ENCODE data around the gene ZDBF2. TPM values are rescaled to one million over a fixed set of nuclear protein-coding genes. Genes with fewer than 3 reads are reported as not detected.

Gene ZDBF2
- total and polyA plus RNA-seq, 9 of the 15 experiments (the other 6 are each of a cell fraction or from before 2014, with no cell fraction given), result 0.01 to 0.04 (median 0.03) TPM; not detected in 3

GRCh38 chr2:206230060-206230762, 44.3 kb upstream of the ZDBF2 start:
- no peaks in the 10 kb centered on the region; the same call in 1 of the 2 replicates for H3K9me3 ChIP-seq (replicated peaks; ENCODE audit: control insufficient read depth, insufficient read depth, low read depth, low read length)
- ATAC-seq, result no peak
- in situ Hi-C loops (cut with MboI), result no loop called here
- H2AFZ ChIP-seq (ENCODE audit: low read depth, low read length), result no peak overlapping the region
- no peaks in the 10 kb centered on the region for H3K79me2 ChIP-seq (ENCODE audit: control insufficient read depth, insufficient read depth, low read length)
- no peaks in the 10 kb centered on the region for H3K9me1 ChIP-seq (ENCODE audit: control insufficient read depth, insufficient read depth, low read length)
- no peaks in the 10 kb centered on the region for H3K36me3 ChIP-seq (ENCODE audit: control insufficient read depth, insufficient read depth, low read length)
- 0% methylated on average over 2 of the region's 2 CpGs for WGBS (ENCODE audit: insufficient coverage, low coverage, missing lambda C conversion rate)
- TF ChIP-seq MAFF (IDR thresholded peaks at IDR 0.05; ENCODE audit: low read length) (peak; percentile 8; the same call in 1 of the 2 replicates), ZNF316 (IDR thresholded peaks at IDR 0.05) (peak; percentile 44; the same call in 1 of the 2 replicates)
- TF ChIP-seq, protein P1, sequence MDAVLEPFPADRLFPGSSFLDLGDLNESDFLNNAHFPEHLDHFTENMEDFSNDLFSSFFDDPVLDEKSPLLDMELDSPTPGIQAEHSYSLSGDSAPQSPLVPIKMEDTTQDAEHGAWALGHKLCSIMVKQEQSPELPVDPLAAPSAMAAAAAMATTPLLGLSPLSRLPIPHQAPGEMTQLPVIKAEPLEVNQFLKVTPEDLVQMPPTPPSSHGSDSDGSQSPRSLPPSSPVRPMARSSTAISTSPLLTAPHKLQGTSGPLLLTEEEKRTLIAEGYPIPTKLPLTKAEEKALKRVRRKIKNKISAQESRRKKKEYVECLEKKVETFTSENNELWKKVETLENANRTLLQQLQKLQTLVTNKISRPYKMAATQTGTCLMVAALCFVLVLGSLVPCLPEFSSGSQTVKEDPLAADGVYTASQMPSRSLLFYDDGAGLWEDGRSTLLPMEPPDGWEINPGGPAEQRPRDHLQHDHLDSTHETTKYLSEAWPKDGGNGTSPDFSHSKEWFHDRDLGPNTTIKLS (IDR thresholded peaks at IDR 0.05; ENCODE audit: borderline replicate concordance, low read depth), result no peak
- H3K4me2 ChIP-seq (ENCODE audit: insufficient read depth, low read length), result no peak overlapping the region
- FAIRE-seq, result no peak
- no peak for DNase-seq (ENCODE audit: extremely low read depth in 1 of 4, low spot score in 3 of 4)
- POLR2A ChIA-PET, result no interaction called here
- H3K4me1 ChIP-seq (replicated peaks in 1 of 2; ENCODE audit: control insufficient read depth in 2 of 2, insufficient read depth in 2 of 2, low read length in 2 of 2), result no peaks in the 10 kb centered on the region
- CTCF ChIA-PET (ENCODE audit: low intra/inter-chr PET ratio), result no interaction called here
- no TSS peak for BruUV-seq (replicated peaks)
- no peak overlapping the region for H3K9ac ChIP-seq (ENCODE audit: insufficient read depth in 1 of 2, low read depth in 2 of 2, low read length in 2 of 2)
- intact Hi-C loops (cut with micrococcal nuclease), result no loop called here
- no peaks in the 10 kb centered on the region for H4K20me1 ChIP-seq (replicated peaks; ENCODE audit: control insufficient read depth, insufficient read depth, low read length)
- H3K4me3 ChIP-seq, result no peak overlapping the region
- H3K27ac ChIP-seq (ENCODE audit: extremely low read depth, low read depth, low read length), result no peak overlapping the region
- H3K27me3 ChIP-seq (ENCODE audit: control insufficient read depth in 2 of 2, insufficient read depth in 2 of 2, low read length in 2 of 2), result peaks cover 3 to 4% of the 10 kb centered on the region in 2 experiments; a peak in 2 of 5 replicates

All from K562 (cell line).